Fibroblast of lung (primary cell): Measurements from ENCODE around the gene TMEM236. TPM values are rescaled to one million over a fixed set of nuclear protein-coding genes. Genes with fewer than 3 reads are reported as not detected.

Experiments
- DNase-seq, 2 donors: peaks; one replicate each; pipeline versions ENCODE4 v3.0.0 to v3.0.0-alpha.2; 2010; ENCODE audit warnings: low read depth in 2 of 2
- H2AFZ ChIP-seq: 2 replicates; pipeline ENCODE4 v1.5.1; 2012; ENCODE audit warnings: low read length, control low read depth, inconsistent platforms
- H3K27ac ChIP-seq: 2 replicates; pipeline ENCODE4 v1.5.1; 2011; ENCODE audit warnings: low read length, control low read depth; ENCODE audit not compliant: insufficient read depth
- H3K27me3 ChIP-seq: 2 replicates; pipeline ENCODE4 v1.5.1; 2011; ENCODE audit warnings: mild to moderate bottlenecking, low read length; ENCODE audit not compliant: control insufficient read depth, insufficient read depth
- H3K36me3 ChIP-seq: 2 replicates; pipeline ENCODE4 v1.5.1; 2011; ENCODE audit warnings: low read length; ENCODE audit not compliant: control insufficient read depth, insufficient read depth
- H3K4me1 ChIP-seq: 2 replicates; pipeline ENCODE4 v1.5.1; 2011; ENCODE audit warnings: low read length; ENCODE audit not compliant: control insufficient read depth, insufficient read depth; ENCODE audit errors: extremely low read depth
- H3K4me2 ChIP-seq: 2 replicates; pipeline ENCODE4 v1.5.1; 2011; ENCODE audit warnings: low read length, control low read depth; ENCODE audit not compliant: insufficient read depth; ENCODE audit errors: extremely low read depth
- H3K4me3 ChIP-seq, 4 experiments: fragments of 200-600 bp in 1 of 4; sonication (generic) in 1 of 4; replicated peaks in 1 of 4; 2 replicates each; pipeline ENCODE4 v1.5.1; 2011 to 2016; ENCODE audit warnings: low read length in 4 of 4, low read depth in 3 of 4, mild to moderate bottlenecking in 3 of 4, control low read depth in 2 of 4, inconsistent platforms in 1 of 4, mixed read lengths in 1 of 4; ENCODE audit not compliant: insufficient read depth in 1 of 4; ENCODE audit errors: control extremely low read depth in 1 of 4
- H3K79me2 ChIP-seq: 2 replicates; pipeline ENCODE4 v1.5.1; 2012; ENCODE audit warnings: mild to moderate bottlenecking, low read length, inconsistent platforms; ENCODE audit not compliant: control insufficient read depth, insufficient read depth
- H3K9ac ChIP-seq: 2 replicates; pipeline ENCODE4 v1.5.1; 2011; ENCODE audit warnings: mild to moderate bottlenecking, low read length, control low read depth; ENCODE audit not compliant: insufficient read depth
- H3K9me3 ChIP-seq: 2 replicates; pipeline ENCODE4 v1.5.1; 2012; ENCODE audit warnings: low read depth, low read length; ENCODE audit not compliant: control insufficient read depth, insufficient read depth
- H4K20me1 ChIP-seq: 2 replicates; pipeline ENCODE4 v1.5.1; 2011; ENCODE audit warnings: low read length; ENCODE audit not compliant: control insufficient read depth, insufficient read depth; ENCODE audit errors: extremely low read depth
- CTCF ChIP-seq, 2 donors: IDR thresholded peaks in 1 of 2; conservative IDR thresholded peaks in 1 of 2; 1 replicate in 1 of 2; 2 replicates in 1 of 2; pipeline ENCODE4 v1.5.1; 2011 to 2012; ENCODE audit warnings: low read length in 2 of 2, control low read depth in 1 of 2, inconsistent platforms in 1 of 2, low read depth in 1 of 2, mild to moderate bottlenecking in 1 of 2
- EZH2 ChIP-seq: IDR thresholded peaks from 2 replicates; pipeline ENCODE4 v1.5.1; 2012; ENCODE audit warnings: low read length, control low read depth, mild to moderate bottlenecking; ENCODE audit errors: missing control alignments
- polyA plus RNA-seq, 2 donors: library from polyadenylated mRNA; depleted of rRNA in 1 of 2; stranded (reverse) in 1 of 2; unstranded in 1 of 2; fragments of >200 nt; gene quantifications; 2 replicates each; pipeline ENCODE4 v1.2.1, GENCODE V29; 2011 to 2012; ENCODE audit warnings: missing spikeins in 1 of 2
- total RNA-seq: library from RNA; depleted of rRNA; stranded (reverse); fragments of >200 nt; gene quantifications from 2 replicates; pipeline ENCODE4 v1.2.1, GENCODE V29; 2014

Gene TMEM236
- total and polyA plus RNA-seq, 2 donors (not counting 1 experiment from before 2014, with no cell fraction given) = 0.03 to 0.17 TPM

- H3K36me3 ChIP-seq = no peaks in the 10 kb centered on the region
- no peak overlapping the region for H3K4me2 ChIP-seq
- TF ChIP-seq EZH2 (no peak), CTCF (conservative IDR thresholded peaks at IDR 0.05 in 1 of 2, IDR thresholded peaks at IDR 0.05 in 1 of 2; ENCODE audit: low read depth in 1 of 2, low read length in 2 of 2) (no peak)
- H3K4me3 ChIP-seq = no peak overlapping the region
- no peaks in the 10 kb centered on the region for H4K20me1 ChIP-seq
- H3K4me1 ChIP-seq = no peaks in the 10 kb centered on the region
- H3K9me3 ChIP-seq = no peaks in the 10 kb centered on the region
- no peak overlapping the region for H3K9ac ChIP-seq
- no peaks in the 10 kb centered on the region for H3K27me3 ChIP-seq
- no peak for DNase-seq
- H3K27ac ChIP-seq = no peak overlapping the region
- no peak overlapping the region for H2AFZ ChIP-seq
- H3K79me2 ChIP-seq = no peaks in the 10 kb centered on the region
Observed at GRCh38 chr10:17817316-17817715, 65.3 kb downstream of the TMEM236 start.

GRCh38 chr10:17817790-17818189 lies 65.8 kb downstream of the TMEM236 start:
- H2AFZ ChIP-seq = no peak overlapping the region
- H3K4me2 ChIP-seq = no peak overlapping the region
- H3K9me3 ChIP-seq = no peaks in the 10 kb centered on the region
- H4K20me1 ChIP-seq = no peaks in the 10 kb centered on the region
- DNase-seq = no peak
- no peak for TF ChIP-seq CTCF (conservative IDR thresholded peaks at IDR 0.05 in 1 of 2, IDR thresholded peaks at IDR 0.05 in 1 of 2; ENCODE audit: low read depth in 1 of 2, low read length in 2 of 2)
- TF ChIP-seq EZH2 = no peak
- no peaks in the 10 kb centered on the region for H3K36me3 ChIP-seq
- H3K4me3 ChIP-seq = no peak overlapping the region
- no peaks in the 10 kb centered on the region for H3K4me1 ChIP-seq
- H3K27me3 ChIP-seq = no peaks in the 10 kb centered on the region
- no peaks in the 10 kb centered on the region for H3K79me2 ChIP-seq
- H3K9ac ChIP-seq = no peak overlapping the region
- H3K27ac ChIP-seq = no peak overlapping the region

GRCh38 chr10:17819836-17820235 lies 67.8 kb downstream of the TMEM236 start:
- Histone ChIP-seq H3K27ac (no peak overlapping the region), H4K20me1 (no peaks in the 10 kb centered on the region), H3K4me3 (no peak overlapping the region), H2AFZ (no peak overlapping the region), H3K9me3 (no peaks in the 10 kb centered on the region), H3K27me3 (no peaks in the 10 kb centered on the region), H3K36me3 (no peaks in the 10 kb centered on the region), H3K4me2 (no peak overlapping the region), H3K4me1 (no peaks in the 10 kb centered on the region), H3K79me2 (no peaks in the 10 kb centered on the region), H3K9ac (no peak overlapping the region)
- no peak for DNase-seq
- TF ChIP-seq EZH2 = no peak
- TF ChIP-seq CTCF (conservative IDR thresholded peaks at IDR 0.05 in 1 of 2, IDR thresholded peaks at IDR 0.05 in 1 of 2; ENCODE audit: low read depth in 1 of 2, low read length in 2 of 2) = no peak
